Activated CD8-positive, alpha-beta memory T cell treated with anti-CD3 and anti-CD28 coated beads for 24 hours (primary cell): ENCODE data around the gene SLC35F4.
"Not testable (repeated sequence)": the region's sequence is repeated elsewhere in the genome, so short reads cannot be mapped to it uniquely, and the experiment has no call there.

Source experiments
- DNase-seq: peaks from one replicate; pipeline ENCODE4 v3.0.0-alpha.2; 2020

The SLC35F4 gene

GRCh38 chr14:57712698-57713097 lies 153.2 kb downstream of the SLC35F4 start:
- DNase-seq, result no peak

- DNase-seq, result no peak
Observed at GRCh38 chr14:57712102-57712501, 153.8 kb downstream of the SLC35F4 start.

GRCh38 chr14:57709909-57710308 lies 156.0 kb downstream of the SLC35F4 start:
- no peak for DNase-seq

GRCh38 chr14:57709086-57709485 lies 156.8 kb downstream of the SLC35F4 start:
- DNase-seq, result not testable (repeated sequence)

GRCh38 chr14:57707219-57707618 lies 158.7 kb downstream of the SLC35F4 start:
- DNase-seq, result no peak

GRCh38 chr14:57704763-57705162 lies 161.1 kb downstream of the SLC35F4 start:
- no peak for DNase-seq

GRCh38 chr14:57699947-57700346 lies 165.9 kb downstream of the SLC35F4 start:
- DNase-seq, result no peak

- no peak for DNase-seq
Observed at GRCh38 chr14:57692671-57693070, 173.2 kb downstream of the SLC35F4 start.

- DNase-seq, result no peak
Observed at GRCh38 chr14:57687416-57687815, 178.5 kb downstream of the SLC35F4 start.

- no peak for DNase-seq
Observed at GRCh38 chr14:57686304-57686703, 179.6 kb downstream of the SLC35F4 start.

- no peak for DNase-seq
Observed at GRCh38 chr14:57671021-57671420, 194.9 kb downstream of the SLC35F4 start.

- no peak for DNase-seq
Observed at GRCh38 chr14:57660208-57660607, 205.7 kb downstream of the SLC35F4 start.

- DNase-seq, result no peak
Observed at GRCh38 chr14:57659052-57659451, 206.8 kb downstream of the SLC35F4 start.

- no peak for DNase-seq
Observed at GRCh38 chr14:57657487-57657886, 208.4 kb downstream of the SLC35F4 start.

GRCh38 chr14:57656853-57657252 lies 209.0 kb downstream of the SLC35F4 start:
- DNase-seq, result no peak

GRCh38 chr14:57652769-57653168 lies 213.1 kb downstream of the SLC35F4 start:
- DNase-seq, result no peak

GRCh38 chr14:57641776-57642175 lies 224.1 kb downstream of the SLC35F4 start:
- DNase-seq, result no peak

GRCh38 chr14:57640036-57640435 lies 225.9 kb downstream of the SLC35F4 start:
- DNase-seq, result no peak

GRCh38 chr14:57637901-57638300 lies 228.0 kb downstream of the SLC35F4 start:
- DNase-seq, result no peak

GRCh38 chr14:57634335-57634734 lies 231.6 kb downstream of the SLC35F4 start:
- no peak for DNase-seq

- DNase-seq, result no peak
Observed at GRCh38 chr14:57632649-57633048, 233.2 kb downstream of the SLC35F4 start.

- DNase-seq, result no peak
Observed at GRCh38 chr14:57617510-57617909, 248.4 kb downstream of the SLC35F4 start.

GRCh38 chr14:57612946-57613345 lies 252.9 kb downstream of the SLC35F4 start:
- DNase-seq, result no peak

GRCh38 chr14:57611555-57612075 lies 254.3 kb downstream of the SLC35F4 start:
- no peak for DNase-seq

- no peak for DNase-seq
Observed at GRCh38 chr14:57610631-57611030, 255.3 kb downstream of the SLC35F4 start.
